ENCODE measurements around the gene FGF23.

FGF23 gene

GRCh38 chr12:4320497-4320852, 59.0 kb downstream of the FGF23 start:
- DNase-seq (ENCODE audit: low spot score) = no peak
- FAIRE-seq = no peak
